WTC11 (cell line): ENCODE data around the gene NFATC1.

Experiments
- CREM ChIP-seq: sonication (generic); formaldehyde crosslinking; IDR thresholded peaks from 2 replicates; pipeline ENCODE4 v1.8.1; 2022; ENCODE audit warnings: mild to moderate bottlenecking, missing genetic modification reagents, moderate library complexity
- CTCF ChIP-seq: fragments of 200-600 bp; IDR thresholded peaks from 2 replicates; pipeline ENCODE4 v1.8.0; 2022; ENCODE audit warnings: antibody characterized with exemption
- IRF1 ChIP-seq: sonication (generic); formaldehyde crosslinking; IDR thresholded peaks from 2 replicates; pipeline ENCODE4 v1.8.0; 2023; ENCODE audit warnings: missing genetic modification reagents
- SMAD4 ChIP-seq: sonication (generic); formaldehyde crosslinking; IDR thresholded peaks from 2 replicates; pipeline ENCODE4 v1.8.0; 2022; ENCODE audit warnings: mild to moderate bottlenecking, missing genetic modification reagents
- ZNF232 ChIP-seq: sonication (generic); formaldehyde crosslinking; IDR thresholded peaks from 2 replicates; pipeline ENCODE4 v1.8.0; 2022; ENCODE audit warnings: mild to moderate bottlenecking, missing genetic modification reagents
- ZNF263 ChIP-seq: sonication (generic); formaldehyde crosslinking; IDR thresholded peaks from 2 replicates; pipeline ENCODE4 v1.8.1; 2022; ENCODE audit warnings: low read depth, mild to moderate bottlenecking, moderate library complexity, missing genetic modification reagents
- ZNF281 ChIP-seq: sonication (generic); formaldehyde crosslinking; IDR thresholded peaks from 2 replicates; pipeline ENCODE4 v1.8.0; 2023; ENCODE audit warnings: mild to moderate bottlenecking, missing genetic modification reagents

GRCh38 chr18:79496237-79496977 lies 100.7 kb downstream of the NFATC1 start:
- no peak for TF ChIP-seq IRF1 (CRISPR knock-in tag)
- TF ChIP-seq ZNF281 (CRISPR knock-in tag), result no peak
- TF ChIP-seq CREM (CRISPR knock-in tag), result no peak
- TF ChIP-seq CTCF, result no peak
- TF ChIP-seq ZNF263 (CRISPR knock-in tag), result no peak
- no peak for TF ChIP-seq ZNF232 (CRISPR knock-in tag)
- TF ChIP-seq SMAD4 (CRISPR knock-in tag), result no peak
